Colonic mucosa (tissue), 4 donors: ENCODE measurements around the gene GNA14. TPM values are rescaled to one million over a fixed set of nuclear protein-coding genes. Genes with fewer than 3 reads are reported as not detected.
"Not testable (repeated sequence)": the region's sequence is repeated elsewhere in the genome, so short reads cannot be mapped to it uniquely, and the experiment has no call there.

Experiments used
- DNase-seq: peaks from one replicate; pipeline ENCODE4 v3.0.0-alpha.2; 2020
- H3K27ac ChIP-seq: fragments of 200-600 bp; one replicate; pipeline ENCODE4 v1.8.0; 2021
- H3K27me3 ChIP-seq: fragments of 200-600 bp; one replicate; pipeline ENCODE4 v1.8.0; 2021
- H3K36me3 ChIP-seq: fragments of 200-600 bp; one replicate; pipeline ENCODE4 v1.8.0; 2021
- H3K4me1 ChIP-seq: fragments of 200-600 bp; one replicate; pipeline ENCODE4 v1.8.0; 2021; ENCODE audit warnings: mild to moderate bottlenecking
- H3K4me3 ChIP-seq: fragments of 200-600 bp; one replicate; pipeline ENCODE4 v1.8.0; 2021
- H3K9ac ChIP-seq, 2 donors: one replicate each; pipeline ENCODE4 v1.7.0; 2013; ENCODE audit warnings: control low read depth in 2 of 2, low read depth in 2 of 2, low read length in 2 of 2
- H3K9me3 ChIP-seq: fragments of 200-600 bp; one replicate; pipeline ENCODE4 v1.8.0; 2021
- CTCF ChIP-seq: fragments of 200-600 bp; IDR thresholded peaks from one replicate; pipeline ENCODE4 v1.8.0; 2022; ENCODE audit warnings: antibody characterized with exemption, mild to moderate bottlenecking
- intact Hi-C: fragments of 100-400 bp; cut with DNase I; formaldehyde crosslinking; loops from one replicate; pipeline ENCODE4 v1.14.1; 2022
- total RNA-seq, 2 donors: library from RNA; stranded (reverse); fragmentation: NEBNext Ultra II Directional in 1 of 2; extraction: Animal tissue kit (Norgen Biotek cat#: 25700) in 1 of 2; gene quantifications; one replicate each; pipeline ENCODE4 v1.2.1, GENCODE V29; 2021
- donor health status: healthy.
- donor health status: DM: no; HTN: no; CAD: no.
- donor health status: DM: no; HTN: no; CAD: no.

The GNA14 gene
- total RNA-seq, 2 donors from 2014 or later: 7.9 to 11.7 TPM

GRCh38 chr9:77632652-77633051, 15.5 kb downstream of the GNA14 start:
- Histone ChIP-seq H3K4me3 (no peak overlapping the region), H3K27ac (no peak overlapping the region), H3K27me3 (no peaks in the 10 kb centered on the region), H3K9me3 (no peaks in the 10 kb centered on the region), H3K9ac (no peak overlapping the region), H3K36me3 (no peaks in the 10 kb centered on the region), H3K4me1 (no peaks in the 10 kb centered on the region)
- intact Hi-C loops: no loop called here
- DNase-seq: no peak
- no peak for TF ChIP-seq CTCF

- intact Hi-C loops, H3K27me3 ChIP-seq, H3K9ac ChIP-seq, H3K36me3 ChIP-seq, H3K27ac ChIP-seq, DNase-seq, H3K4me1 ChIP-seq, H3K9me3 ChIP-seq, H3K4me3 ChIP-seq: not testable (repeated sequence)
These were observed 19.3 kb downstream of the GNA14 start for GRCh38 chr9:77628864-77629263.

- DNase-seq: no peak
- intact Hi-C loops: no loop called here
- Histone ChIP-seq H3K27ac (no peak overlapping the region), H3K9ac (no peak overlapping the region), H3K36me3 (no peaks in the 10 kb centered on the region), H3K4me1 (no peaks in the 10 kb centered on the region), H3K9me3 (no peaks in the 10 kb centered on the region), H3K4me3 (no peak overlapping the region), H3K27me3 (no peaks in the 10 kb centered on the region)
- no peak for TF ChIP-seq CTCF
These were observed 31.9 kb downstream of the GNA14 start for GRCh38 chr9:77616191-77616590.

GRCh38 chr9:77614645-77615044, 33.5 kb downstream of the GNA14 start:
- intact Hi-C loops: no loop called here
- H3K9me3 ChIP-seq: no peaks in the 10 kb centered on the region
- no peak overlapping the region for H3K27ac ChIP-seq
- H3K4me1 ChIP-seq: no peaks in the 10 kb centered on the region
- no peaks in the 10 kb centered on the region for H3K36me3 ChIP-seq
- no peak overlapping the region for H3K9ac ChIP-seq
- DNase-seq: no peak
- no peaks in the 10 kb centered on the region for H3K27me3 ChIP-seq
- no peak overlapping the region for H3K4me3 ChIP-seq
- TF ChIP-seq CTCF: no peak

- TF ChIP-seq CTCF: no peak
- DNase-seq: no peak
- Histone ChIP-seq H3K9ac (no peak overlapping the region), H3K4me1 (no peaks in the 10 kb centered on the region), H3K27ac (no peak overlapping the region), H3K27me3 (no peaks in the 10 kb centered on the region), H3K4me3 (no peak overlapping the region), H3K9me3 (no peaks in the 10 kb centered on the region), H3K36me3 (no peaks in the 10 kb centered on the region)
- intact Hi-C loops: no loop called here
These were observed 41.6 kb downstream of the GNA14 start for GRCh38 chr9:77606526-77606925.

- no peak for TF ChIP-seq CTCF
These were observed 42.5 kb downstream of the GNA14 start for GRCh38 chr9:77605449-77606220.

More at GRCh38 chr9:77605449-77606220, 42.5 kb downstream of the GNA14 start:
- no peak for DNase-seq
- Histone ChIP-seq H3K9me3 (no peaks in the 10 kb centered on the region), H3K27me3 (no peaks in the 10 kb centered on the region), H3K9ac (no peak overlapping the region), H3K36me3 (no peaks in the 10 kb centered on the region), H3K4me1 (no peaks in the 10 kb centered on the region), H3K4me3 (no peak overlapping the region), H3K27ac (peak overlapping the region; percentile 14)
- intact Hi-C loops: no loop called here
